ENCODE data around the gene CD300LF. TPM values are rescaled to one million over a fixed set of nuclear protein-coding genes. Genes with fewer than 3 reads are reported as not detected.

CD300LF gene
- total RNA-seq, 1 donor from 2014 or later: 0.46 TPM

- no peak for DNase-seq (ENCODE audit: low spot score)
- intact Hi-C loops (cut with DNase I): loop anchor here (5.0 kb wide), 1 partner anchor 34 kb away; no protein-coding TSS in a partner anchor
These were observed 35.5 kb upstream of the CD300LF start for GRCh38 chr17:74748279-74748528.

GRCh38 chr17:74746922-74747321 is 34.2 kb upstream of the CD300LF start:
- no peak for DNase-seq (ENCODE audit: low spot score)
- intact Hi-C loops (cut with DNase I): loop anchor here (5.0 kb wide), 1 partner anchor 35 kb away; no protein-coding TSS in a partner anchor

- intact Hi-C loops (cut with DNase I): loop anchor here (5.0 kb wide), 1 partner anchor 36 kb away; no protein-coding TSS in a partner anchor
- no peak for DNase-seq (ENCODE audit: low spot score)
These were observed 33.7 kb upstream of the CD300LF start for GRCh38 chr17:74746376-74746775.

- no peak for DNase-seq (ENCODE audit: low spot score)
- intact Hi-C loops (cut with DNase I): loop anchor here (2.0 to 5.0 kb wide), 2 partner anchors 37 to 119 kb away; no protein-coding TSS in a partner anchor
These were observed 32.9 kb upstream of the CD300LF start for GRCh38 chr17:74745548-74746177.

- peak; percentile 96 for DNase-seq (ENCODE audit: low spot score)
- intact Hi-C loops (cut with DNase I): loop anchor here (1.0 to 5.0 kb wide), 4 partner anchors 25 to 212 kb away; no protein-coding TSS in a partner anchor
These were observed 32.2 kb upstream of the CD300LF start for GRCh38 chr17:74744714-74745547.

- DNase-seq (ENCODE audit: low spot score): no peak
- intact Hi-C loops (cut with DNase I): loop anchor here (1.0 to 5.0 kb wide), 3 partner anchors 26 to 213 kb away; no protein-coding TSS in a partner anchor
These were observed 31.6 kb upstream of the CD300LF start for GRCh38 chr17:74744349-74744713.

- intact Hi-C loops (cut with DNase I): loop anchor here (1.0 to 5.0 kb wide), 3 partner anchors 27 to 214 kb away; no protein-coding TSS in a partner anchor
- no peak for DNase-seq (ENCODE audit: low spot score)
These were observed 31.0 kb upstream of the CD300LF start for GRCh38 chr17:74743755-74744154.

GRCh38 chr17:74742978-74743545 is 30.3 kb upstream of the CD300LF start:
- DNase-seq (ENCODE audit: low spot score): no peak
- intact Hi-C loops (cut with DNase I): loop anchor here (5.0 kb wide), 1 partner anchor 214 kb away; no protein-coding TSS in a partner anchor

GRCh38 chr17:74742153-74742515 is 29.4 kb upstream of the CD300LF start:
- DNase-seq (ENCODE audit: low spot score): peak; percentile 90
- intact Hi-C loops (cut with DNase I): loop anchor here (5.0 kb wide), 1 partner anchor 215 kb away; no protein-coding TSS in a partner anchor

GRCh38 chr17:74740641-74741387 is 28.1 kb upstream of the CD300LF start:
- intact Hi-C loops (cut with DNase I): loop anchor here (5.0 kb wide), 1 partner anchor 216 kb away; no protein-coding TSS in a partner anchor

GRCh38 chr17:74740173-74740572 is 27.4 kb upstream of the CD300LF start:
- no peak for DNase-seq (ENCODE audit: low spot score)

More at GRCh38 chr17:74740641-74741387, 28.1 kb upstream of the CD300LF start:
- DNase-seq (ENCODE audit: low spot score): no peak

GRCh38 chr17:74739227-74739831 is 26.6 kb upstream of the CD300LF start:
- no peak for DNase-seq (ENCODE audit: low spot score)
- intact Hi-C loops (cut with DNase I): loop anchor here (5.0 to 10.0 kb wide), 2 partner anchors 82 to 175 kb away; partner anchors contain the start of gene CD300H

More at GRCh38 chr17:74740173-74740572, 27.4 kb upstream of the CD300LF start:
- intact Hi-C loops (cut with DNase I): loop anchor here (5.0 kb wide), 1 partner anchor 217 kb away; no protein-coding TSS in a partner anchor

GRCh38 chr17:74738051-74738996 is 25.6 kb upstream of the CD300LF start:
- intact Hi-C loops (cut with DNase I): loop anchor here (5.0 to 10.0 kb wide), 2 partner anchors 81 to 174 kb away; partner anchors contain the start of gene CD300H

GRCh38 chr17:74737299-74738050 is 24.8 kb upstream of the CD300LF start:
- intact Hi-C loops (cut with DNase I): loop anchor here (5.0 to 10.0 kb wide), 2 partner anchors 80 to 173 kb away; partner anchors contain the start of gene CD300H
- DNase-seq (ENCODE audit: low spot score): no peak

More at GRCh38 chr17:74738051-74738996, 25.6 kb upstream of the CD300LF start:
- no peak for DNase-seq (ENCODE audit: low spot score)

- peak; percentile 79 for DNase-seq (ENCODE audit: low spot score)
- intact Hi-C loops (cut with DNase I): loop anchor here (5.0 to 10.0 kb wide), 2 partner anchors 79 to 172 kb away; partner anchors contain the start of gene CD300H
These were observed 24.0 kb upstream of the CD300LF start, which contains the start of gene RAB37 for GRCh38 chr17:74736513-74737298. Gene RAB37 (plus strand): TSS chr17:74737256. CDS start chr17:74737273, 17 bp downstream.

- DNase-seq (ENCODE audit: low spot score): no peak
- intact Hi-C loops (cut with DNase I): loop anchor here (10.0 kb wide), 1 partner anchor 169 kb away; the partner anchor contains the start of gene CD300H
These were observed 21.5 kb upstream of the CD300LF start for GRCh38 chr17:74734256-74734655.

Data from cardiac septum (tissue), 1 donor.